H1 (cell line): ENCODE measurements around the gene ARHGAP26. TPM values are rescaled to one million over a fixed set of nuclear protein-coding genes. Genes with fewer than 3 reads are reported as not detected.

Experiments
- CTCF ChIA-PET: fragments of 300-600 bp; sonication (Branson Sonifier 250); formaldehyde crosslinking; loops from one replicate; lab custom pipeline; 2021; ENCODE audit not compliant: partially characterized antibody; lab: Charles Lee
- POLR2A ChIA-PET: fragments of 300-600 bp; sonication (Branson Sonifier 250); formaldehyde crosslinking; loops from one replicate; lab custom pipeline; 2021; ENCODE audit warnings: inconsistent platforms; ENCODE audit not compliant: partially characterized antibody; lab: Charles Lee
- DNase-seq, 2 experiments: peaks; one replicate each; pipeline versions ENCODE4 v3.0.0 to v3.0.0-alpha.2; 2010 to 2022; ENCODE audit warnings: low spot score in 2 of 2, low read depth in 1 of 2, mixed read lengths in 1 of 2
- FAIRE-seq: peaks from 2 replicates; lab custom pipeline; 2011; peaks lifted over from hg19 to GRCh38; lab: Jason Lieb, UNC
- H2AFZ ChIP-seq: 2 replicates; pipeline ENCODE4 v1.8.1; 2012; ENCODE audit warnings: low read length, inconsistent platforms
- H2AK5ac ChIP-seq: 2 replicates; pipeline ENCODE4 v1.6.1; 2013; ENCODE audit warnings: low read depth, low read length
- H2BK120ac ChIP-seq: replicated peaks from 2 replicates; pipeline ENCODE3; 2013; ENCODE audit warnings: low read depth, low read length, inconsistent platforms
- H2BK12ac ChIP-seq: 2 replicates; pipeline ENCODE4 v1.6.1; 2013; ENCODE audit warnings: low read depth, low read length
- H2BK15ac ChIP-seq: 2 replicates; pipeline ENCODE4 v1.6.1; 2013; ENCODE audit warnings: low read length
- H2BK20ac ChIP-seq: 2 replicates; pipeline ENCODE4 v1.6.1; 2013; ENCODE audit warnings: low read length
- H2BK5ac ChIP-seq: 2 replicates; pipeline ENCODE4 v1.6.1; 2013; ENCODE audit warnings: low read depth, low read length
- H3K14ac ChIP-seq: 2 replicates; pipeline ENCODE4 v1.6.1; 2013; ENCODE audit warnings: inconsistent platforms; ENCODE audit not compliant: insufficient read length
- H3K18ac ChIP-seq: 2 replicates; pipeline ENCODE4 v1.6.1; 2013; ENCODE audit warnings: low read length; ENCODE audit errors: extremely low read depth
- H3K23ac ChIP-seq: 2 replicates; pipeline ENCODE4 v1.6.1; 2013; ENCODE audit warnings: inconsistent platforms; ENCODE audit not compliant: insufficient read length
- H3K23me2 ChIP-seq: 2 replicates; pipeline ENCODE4 v1.6.1; 2013; ENCODE audit warnings: low read depth, low read length
- H3K27ac ChIP-seq: 2 replicates; pipeline ENCODE4 v1.6.1; 2011; ENCODE audit warnings: low read depth, low read length, inconsistent platforms
- H3K27me3 ChIP-seq, 4 experiments: replicated peaks in 1 of 4; 1 replicate in 1 of 4; 2 replicates in 3 of 4; pipeline versions ENCODE4 v1.6.1 to v1.8.1; 2011 to 2013; ENCODE audit warnings: low read length in 3 of 4, mild to moderate bottlenecking in 3 of 4, inconsistent platforms in 2 of 4, mixed read lengths in 2 of 4, moderate library complexity in 1 of 4; ENCODE audit not compliant: control insufficient read depth in 3 of 4, insufficient read depth in 3 of 4; ENCODE audit errors: extremely low read depth in 1 of 4
- H3K36me3 ChIP-seq, 4 experiments: 2 replicates each; pipeline versions ENCODE4 v1.6.1 to v1.8.1; 2011 to 2013; ENCODE audit warnings: mild to moderate bottlenecking in 4 of 4, low read length in 3 of 4, moderate library complexity in 2 of 4, control low read depth in 1 of 4, inconsistent platforms in 1 of 4; ENCODE audit not compliant: insufficient read depth in 4 of 4, control insufficient read depth in 2 of 4
- H3K4ac ChIP-seq: replicated peaks from 2 replicates; pipeline ENCODE3; 2013; ENCODE audit warnings: low read length, low read depth, mixed read lengths, inconsistent platforms; ENCODE audit not compliant: insufficient read length
- H3K4me1 ChIP-seq, 4 experiments: replicated peaks in 1 of 4; 1 replicate in 1 of 4; 2 replicates in 3 of 4; pipeline versions ENCODE4 v1.6.1 to v1.8.1; 2011 to 2013; ENCODE audit warnings: low read length in 3 of 4, inconsistent platforms in 2 of 4, mixed read lengths in 1 of 4; ENCODE audit not compliant: insufficient read depth in 4 of 4, control insufficient read depth in 3 of 4
- H3K4me2 ChIP-seq, 2 experiments: 2 replicates each; pipeline versions ENCODE4 v1.6.1 to v1.8.1; 2011 to 2013; ENCODE audit warnings: low read depth in 2 of 2, low read length in 2 of 2, control low read depth in 1 of 2, inconsistent platforms in 1 of 2, mild to moderate bottlenecking in 1 of 2; ENCODE audit not compliant: insufficient read depth in 1 of 2
- H3K4me3 ChIP-seq, 4 experiments: fragments of 200-600, 300-600 bp in 1 of 4; sonication (generic), shearing (Covaris generic), sonication (Bioruptor Twin) in 1 of 4; 2 replicates each; pipeline versions ENCODE4 v1.5.1 to v1.8.1; 2011 to 2016; ENCODE audit warnings: low read length in 4 of 4, low read depth in 3 of 4, control low read depth in 2 of 4, inconsistent platforms in 2 of 4, mild to moderate bottlenecking in 2 of 4, mixed read lengths in 1 of 4, moderate library complexity in 1 of 4; ENCODE audit not compliant: insufficient read depth in 2 of 4; ENCODE audit errors: extremely low read depth in 1 of 4
- H3K56ac ChIP-seq: replicated peaks from 2 replicates; pipeline ENCODE3; 2013; ENCODE audit warnings: low read depth, mild to moderate bottlenecking, mixed read lengths, low read length, inconsistent platforms; ENCODE audit not compliant: insufficient read length
- H3K79me1 ChIP-seq: 2 replicates; pipeline ENCODE4 v1.6.1; 2013; ENCODE audit warnings: low read depth, low read length, control low read depth
- H3K79me2 ChIP-seq, 2 experiments: 2 replicates each; pipeline versions ENCODE4 v1.6.1 to v1.8.1; 2012 to 2013; ENCODE audit warnings: low read length in 2 of 2, mild to moderate bottlenecking in 2 of 2, inconsistent platforms in 1 of 2; ENCODE audit not compliant: insufficient read depth in 2 of 2, control insufficient read depth in 1 of 2
- H3K9ac ChIP-seq, 4 experiments: replicated peaks in 1 of 4; 1 replicate in 1 of 4; 2 replicates in 3 of 4; pipeline versions ENCODE4 v1.6.1 to v1.8.1; 2011 to 2013; ENCODE audit warnings: low read depth in 3 of 4, low read length in 3 of 4, control low read depth in 2 of 4, mild to moderate bottlenecking in 2 of 4, moderate library complexity in 2 of 4, inconsistent platforms in 1 of 4; ENCODE audit errors: extremely low read depth in 1 of 4
- H3K9me3 ChIP-seq, 2 experiments: 2 replicates each; pipeline versions ENCODE4 v1.6.1 to v1.8.1; 2012 to 2013; ENCODE audit warnings: mild to moderate bottlenecking in 2 of 2, moderate library complexity in 2 of 2, control low read depth in 1 of 2, inconsistent platforms in 1 of 2, low read depth in 1 of 2, low read length in 1 of 2, mixed read lengths in 1 of 2; ENCODE audit not compliant: insufficient read depth in 2 of 2
- H4K20me1 ChIP-seq, 2 experiments: replicated peaks in 1 of 2; 2 replicates each; pipeline versions ENCODE3 to v1.8.1; 2011 to 2013; ENCODE audit warnings: inconsistent platforms in 2 of 2, low read length in 2 of 2, mild to moderate bottlenecking in 1 of 2; ENCODE audit not compliant: insufficient read depth in 2 of 2, control insufficient read depth in 1 of 2
- H4K5ac ChIP-seq: 2 replicates; pipeline ENCODE4 v1.6.1; 2013; ENCODE audit warnings: low read length, low read depth, mixed read lengths, inconsistent platforms; ENCODE audit not compliant: insufficient read length
- H4K8ac ChIP-seq: 2 replicates; pipeline ENCODE4 v1.8.0; 2013; ENCODE audit warnings: mild to moderate bottlenecking, moderate library complexity, low read length, inconsistent platforms; ENCODE audit not compliant: insufficient read depth; ENCODE audit errors: extremely low read depth
- H4K91ac ChIP-seq: replicated peaks from 2 replicates; pipeline ENCODE3; 2013; ENCODE audit warnings: low read length, mixed read lengths, inconsistent platforms; ENCODE audit not compliant: insufficient read length
- BACH1 ChIP-seq: IDR thresholded peaks from 2 replicates; pipeline ENCODE4 v1.6.1; 2012; ENCODE audit warnings: low read length, improper control_type of control experiment
- EZH2 ChIP-seq: fragments of 200-600 bp; sonication (generic); IDR thresholded peaks from 2 replicates; pipeline ENCODE4 v1.7.1; 2012; ENCODE audit warnings: low read depth, mild to moderate bottlenecking, moderate library complexity, low read length, inconsistent platforms; ENCODE audit not compliant: severe bottlenecking
- POLR2AphosphoS5 ChIP-seq: IDR thresholded peaks from 2 replicates; pipeline ENCODE4 v1.6.1; 2011; ENCODE audit warnings: low read depth, low read length
- TAF1 ChIP-seq: IDR thresholded peaks from 2 replicates; pipeline ENCODE4 v1.6.1; 2011; ENCODE audit warnings: mild to moderate bottlenecking, low read depth, low read length
- WGBS, 2 experiments: shearing (Covaris generic) in 1 of 2; methylation state at CpG; one replicate each; pipeline versions ENCODE4 v1.1.6 to v1.1.7; 2013 to 2015; ENCODE audit warnings: low lambda C conversion rate in 2 of 2, mixed read lengths in 2 of 2, inconsistent platforms in 1 of 2, low coverage in 1 of 2, missing lambda C conversion rate in 1 of 2; ENCODE audit not compliant: insufficient replicate concordance in 2 of 2, insufficient coverage in 1 of 2, insufficient read length in 1 of 2; ENCODE audit errors: extremely low coverage in 1 of 2, missing lambda C conversion rate in 1 of 2; 5-methylcytosine and 5-hydroxymethylcytosine counted together
- polyA plus RNA-seq, 7 experiments: library from polyadenylated mRNA; depleted of rRNA in 3 of 7; stranded (reverse) in 5 of 7; unstranded in 2 of 7; fragments of >200 nt in 5 of 7; fragments of 200-250 nt in 2 of 7; gene quantifications; 1 replicate in 5 of 7; 2 replicates in 1 of 7; 4 replicates in 1 of 7; pipeline versions ENCODE4 v1.2.1 to v1.2.3, GENCODE V29; 2011 to 2013; ENCODE audit warnings: missing spikeins in 2 of 7, mixed read lengths in 2 of 7
- total RNA-seq: library from RNA; stranded (reverse); fragmentation: NEBNext Ultra II Directional; extraction: Animal tissue kit (Norgen Biotek cat#: 25700); gene quantifications from 2 replicates; pipeline ENCODE4 v1.2.1, GENCODE V29; 2021

The ARHGAP26 gene
- total and polyA plus RNA-seq, 2 of the 8 experiments (the other 6 are each of a cell fraction or from before 2014, with no cell fraction given) = 7.1 to 24.8 TPM

GRCh38 chr5:143083006-143083405 lies 312.8 kb downstream of the ARHGAP26 start:
- Histone ChIP-seq H2BK15ac (no peak overlapping the region), H2BK5ac (no peak overlapping the region), H3K56ac (no peak overlapping the region), H3K36me3 (no peaks in the 10 kb centered on the region), H3K4me3 (no peak overlapping the region), H3K9me3 (no peaks in the 10 kb centered on the region), H3K18ac (no peak overlapping the region), H4K20me1 (no peaks in the 10 kb centered on the region), H3K23ac (no peak overlapping the region), H4K8ac (no peak overlapping the region), H3K27me3 (no peaks in the 10 kb centered on the region), H4K5ac (no peak overlapping the region), H3K27ac (no peak overlapping the region), H3K4me1 (peaks cover 0 to 2% (median under 1%) of the 10 kb centered on the region in 4 experiments; a peak in 2 of 7 replicates), H3K9ac (no peak overlapping the region), H3K4me2 (no peak overlapping the region), H3K14ac (no peak overlapping the region), H2AK5ac (no peak overlapping the region), H2BK12ac (no peak overlapping the region), H2BK20ac (no peak overlapping the region), H3K79me2 (no peaks in the 10 kb centered on the region), H3K4ac (no peak overlapping the region), H3K23me2 (no peaks in the 10 kb centered on the region), H2AFZ (no peak overlapping the region), H3K79me1 (no peaks in the 10 kb centered on the region), H4K91ac (no peak overlapping the region), H2BK120ac (no peak overlapping the region)
- WGBS, 2 experiments = 83% methylated on average over 9 of the region's 9 CpGs; no CpG with 5 or more reads in 1 of the 2 experiments
- ChIA-PET POLR2A (no interaction called here), CTCF (interaction anchor here (1.0 kb wide), 1 partner anchor 18 kb away, joined by 3 read pairs; no protein-coding TSS in a partner anchor)
- DNase-seq (no peak), FAIRE-seq (no peak)
- TF ChIP-seq TAF1 = no peak
- TF ChIP-seq BACH1 = no peak
- TF ChIP-seq EZH2 = no peak
- TF ChIP-seq POLR2AphosphoS5 = no peak
